Transverse colon (tissue), 4 donors: ENCODE measurements around the gene ALK.

Source experiments
- POLR2AphosphoS5 ChIP-seq, 3 donors: sonication (generic); formaldehyde crosslinking; IDR thresholded peaks; one replicate each; pipeline ENCODE4 v1.6.1; 2016; ENCODE audit warnings: antibody characterized with exemption in 3 of 3
- TF ChIP-seq, protein P1 (sequence below), 5 experiments: fragments of 200-600 bp in 3 of 5; fragments of 450-650 bp in 2 of 5; sonication (generic) in 3 of 5; IDR thresholded peaks; 1 replicate in 2 of 5; 2 replicates in 3 of 5; pipeline ENCODE4 v1.5.1; 2016 to 2017; ENCODE audit warnings: antibody characterized with exemption in 5 of 5, inconsistent platforms in 3 of 5, mild to moderate bottlenecking in 2 of 5, moderate library complexity in 1 of 5

DNA sequence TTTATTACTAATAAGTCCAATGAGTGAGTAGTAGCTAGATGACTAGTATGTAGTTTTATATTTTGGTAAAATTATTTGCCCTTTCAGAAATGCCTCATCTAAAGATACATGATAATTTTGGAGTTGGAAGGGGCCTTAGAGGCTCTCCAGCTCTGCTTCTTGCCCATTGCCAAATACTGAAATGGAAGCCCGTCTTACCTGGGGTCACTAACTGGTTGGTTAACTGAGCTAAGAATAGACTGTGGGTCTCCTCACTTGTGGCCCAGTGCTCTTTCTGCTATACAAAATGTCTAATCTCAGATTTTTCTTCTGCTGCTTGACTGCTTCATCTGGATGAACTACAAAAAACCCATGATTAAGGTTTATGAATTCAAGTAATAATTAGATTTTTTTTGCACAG, 739.1 kb downstream of the ALK start:
- no peak for TF ChIP-seq POLR2AphosphoS5 (IDR thresholded peaks at IDR 0.05)
- TF ChIP-seq, protein P1, sequence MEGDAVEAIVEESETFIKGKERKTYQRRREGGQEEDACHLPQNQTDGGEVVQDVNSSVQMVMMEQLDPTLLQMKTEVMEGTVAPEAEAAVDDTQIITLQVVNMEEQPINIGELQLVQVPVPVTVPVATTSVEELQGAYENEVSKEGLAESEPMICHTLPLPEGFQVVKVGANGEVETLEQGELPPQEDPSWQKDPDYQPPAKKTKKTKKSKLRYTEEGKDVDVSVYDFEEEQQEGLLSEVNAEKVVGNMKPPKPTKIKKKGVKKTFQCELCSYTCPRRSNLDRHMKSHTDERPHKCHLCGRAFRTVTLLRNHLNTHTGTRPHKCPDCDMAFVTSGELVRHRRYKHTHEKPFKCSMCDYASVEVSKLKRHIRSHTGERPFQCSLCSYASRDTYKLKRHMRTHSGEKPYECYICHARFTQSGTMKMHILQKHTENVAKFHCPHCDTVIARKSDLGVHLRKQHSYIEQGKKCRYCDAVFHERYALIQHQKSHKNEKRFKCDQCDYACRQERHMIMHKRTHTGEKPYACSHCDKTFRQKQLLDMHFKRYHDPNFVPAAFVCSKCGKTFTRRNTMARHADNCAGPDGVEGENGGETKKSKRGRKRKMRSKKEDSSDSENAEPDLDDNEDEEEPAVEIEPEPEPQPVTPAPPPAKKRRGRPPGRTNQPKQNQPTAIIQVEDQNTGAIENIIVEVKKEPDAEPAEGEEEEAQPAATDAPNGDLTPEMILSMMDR (IDR thresholded peaks at IDR 0.05), result no peak
